ENCODE measurements around the gene F9.

DNA sequence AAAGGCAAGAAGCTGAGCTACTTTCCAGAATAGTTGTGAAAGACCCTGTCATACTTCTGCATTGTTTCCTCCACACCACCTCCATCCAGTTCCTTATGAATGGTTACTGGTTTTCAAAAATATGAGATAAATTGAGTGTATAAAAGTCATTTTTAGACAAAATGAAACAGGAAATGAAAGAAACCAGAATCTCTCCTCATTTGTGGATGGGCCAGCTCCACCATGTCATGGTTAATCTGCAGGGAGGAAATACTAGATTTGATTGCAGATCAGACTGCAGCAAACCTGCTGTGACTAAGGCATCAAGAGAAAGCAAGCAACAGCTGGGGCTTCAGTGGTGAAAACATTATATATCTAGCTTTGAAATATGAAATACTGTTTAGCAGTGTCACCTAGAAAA is 23.8 kb downstream of the F9 start:
- TF ChIP-seq CTCF (IDR thresholded peaks at IDR 0.05) (no peak), POLR2A (IDR thresholded peaks at IDR 0.05) (no peak)
